ENCODE measurements around the gene PDE11A.

Gene PDE11A

DNA sequence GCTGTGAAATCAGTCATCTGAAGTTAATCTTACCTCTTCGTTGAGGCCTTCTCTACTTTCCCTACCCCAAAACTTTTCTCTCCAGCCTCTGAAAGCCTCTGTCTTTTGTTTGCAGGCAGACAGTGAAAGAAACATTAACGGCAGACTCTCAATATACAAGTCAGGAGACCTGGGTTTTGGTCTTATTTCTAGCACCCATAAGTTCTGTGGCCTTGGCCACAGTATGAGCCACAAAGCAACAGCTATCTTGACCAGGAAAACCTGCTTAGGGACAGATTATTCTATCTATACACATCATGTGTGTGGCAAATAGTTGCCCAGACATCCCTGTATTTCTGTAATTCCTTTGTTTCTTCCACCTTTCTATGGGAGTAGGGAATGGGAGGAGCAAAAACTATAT lies 361.7 kb downstream of the PDE11A start:
- TF ChIP-seq, protein P1, sequence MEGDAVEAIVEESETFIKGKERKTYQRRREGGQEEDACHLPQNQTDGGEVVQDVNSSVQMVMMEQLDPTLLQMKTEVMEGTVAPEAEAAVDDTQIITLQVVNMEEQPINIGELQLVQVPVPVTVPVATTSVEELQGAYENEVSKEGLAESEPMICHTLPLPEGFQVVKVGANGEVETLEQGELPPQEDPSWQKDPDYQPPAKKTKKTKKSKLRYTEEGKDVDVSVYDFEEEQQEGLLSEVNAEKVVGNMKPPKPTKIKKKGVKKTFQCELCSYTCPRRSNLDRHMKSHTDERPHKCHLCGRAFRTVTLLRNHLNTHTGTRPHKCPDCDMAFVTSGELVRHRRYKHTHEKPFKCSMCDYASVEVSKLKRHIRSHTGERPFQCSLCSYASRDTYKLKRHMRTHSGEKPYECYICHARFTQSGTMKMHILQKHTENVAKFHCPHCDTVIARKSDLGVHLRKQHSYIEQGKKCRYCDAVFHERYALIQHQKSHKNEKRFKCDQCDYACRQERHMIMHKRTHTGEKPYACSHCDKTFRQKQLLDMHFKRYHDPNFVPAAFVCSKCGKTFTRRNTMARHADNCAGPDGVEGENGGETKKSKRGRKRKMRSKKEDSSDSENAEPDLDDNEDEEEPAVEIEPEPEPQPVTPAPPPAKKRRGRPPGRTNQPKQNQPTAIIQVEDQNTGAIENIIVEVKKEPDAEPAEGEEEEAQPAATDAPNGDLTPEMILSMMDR (conservative IDR thresholded peaks at IDR 0.05; ENCODE audit: control insufficient read depth, insufficient read depth, low read depth, low read length) = no peak
- no peak for DNase-seq (ENCODE audit: low read depth)
- no peak overlapping the region for H3K4me3 ChIP-seq (ENCODE audit: control insufficient read depth, low read depth, low read length)

DNA sequence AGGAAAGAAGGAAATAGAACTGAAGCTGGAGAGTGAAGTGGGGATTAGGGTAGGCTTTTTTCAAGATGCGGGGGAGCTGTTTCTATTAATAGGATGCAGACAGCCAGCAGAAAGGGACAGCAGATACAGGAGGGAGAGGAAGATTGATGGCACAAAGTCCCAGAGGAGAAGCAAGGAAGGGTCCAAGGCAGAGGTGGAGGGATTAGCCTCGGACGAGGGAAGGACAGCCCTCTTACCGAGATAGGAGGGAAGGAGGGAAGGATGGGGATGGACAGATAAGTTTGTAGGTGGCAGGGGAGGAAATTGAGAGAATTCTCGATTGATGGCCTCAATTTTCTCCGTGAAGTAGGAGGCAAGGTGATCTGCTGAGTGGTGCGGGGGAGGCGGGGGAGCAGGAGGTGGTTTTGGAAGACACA lies 362.6 kb downstream of the PDE11A start:
- H3K4me3 ChIP-seq (ENCODE audit: control insufficient read depth, low read depth, low read length) = no peak overlapping the region
- TF ChIP-seq, protein P1 (conservative IDR thresholded peaks at IDR 0.05; ENCODE audit: control insufficient read depth, insufficient read depth, low read depth, low read length) = no peak
- no peak for DNase-seq (ENCODE audit: low read depth)

DNA sequence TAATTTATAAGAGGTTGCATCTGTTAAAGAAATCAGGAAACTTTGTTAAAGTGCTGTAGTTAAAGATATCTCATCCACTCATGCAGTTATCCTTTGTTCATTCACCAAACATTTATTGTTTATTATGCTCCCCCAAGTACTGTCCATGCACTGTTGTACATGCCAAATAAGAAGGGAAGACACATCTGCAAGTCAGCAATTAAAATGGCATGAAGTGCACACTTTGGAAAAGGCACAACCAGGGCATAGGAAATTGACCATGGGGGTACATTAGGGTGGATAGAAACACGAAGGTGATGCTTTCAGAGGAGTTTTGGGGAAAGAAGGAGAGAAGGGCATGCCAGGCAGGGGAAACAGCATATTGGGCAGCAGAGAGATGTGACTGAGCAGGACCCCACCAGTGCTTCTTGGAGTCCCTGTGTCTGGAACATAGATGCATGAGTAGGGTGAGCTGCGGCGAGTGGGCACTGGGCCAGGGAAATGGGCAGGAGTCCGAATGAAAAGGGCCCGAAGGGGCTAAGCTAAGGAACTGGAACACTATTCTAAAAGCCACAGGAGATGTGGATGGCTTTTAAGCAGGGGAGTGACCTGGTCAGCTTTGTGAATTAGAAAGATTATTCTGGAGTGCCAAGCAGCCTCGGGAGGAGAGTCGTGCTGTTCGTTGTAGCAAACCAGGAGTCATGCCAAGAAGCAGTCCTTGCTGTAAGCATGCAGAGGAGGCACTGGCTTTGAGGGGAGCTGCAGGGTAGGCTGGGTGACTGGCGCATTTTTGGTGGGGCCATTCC lies 363.7 kb downstream of the PDE11A start:
- TF ChIP-seq, protein P1 (conservative IDR thresholded peaks at IDR 0.05; ENCODE audit: control insufficient read depth, insufficient read depth, low read depth, low read length) = no peak
- no peak for DNase-seq (ENCODE audit: low read depth)
- no peak overlapping the region for H3K4me3 ChIP-seq (ENCODE audit: control insufficient read depth, low read depth, low read length)

DNA sequence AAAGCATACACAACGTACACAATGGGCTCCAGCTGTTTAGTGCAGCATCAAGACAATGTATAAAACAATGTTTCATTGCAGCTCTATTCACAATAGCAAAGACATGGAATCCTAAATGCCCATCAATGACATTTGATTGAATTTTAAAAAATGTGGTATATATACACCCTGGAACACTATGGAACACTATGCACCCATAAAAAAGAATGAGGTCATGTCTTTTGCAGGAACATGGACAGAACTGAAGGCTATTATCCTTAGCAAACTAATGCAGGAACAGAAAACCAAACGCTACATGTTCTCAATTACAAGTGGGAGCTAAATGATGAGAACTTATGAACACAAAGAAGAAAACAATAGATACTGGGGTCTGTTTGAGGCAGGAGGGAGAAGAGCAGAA lies 364.5 kb downstream of the PDE11A start:
- H3K4me3 ChIP-seq (ENCODE audit: control insufficient read depth, low read depth, low read length) = no peak overlapping the region
- no peak for DNase-seq (ENCODE audit: low read depth)
- TF ChIP-seq, protein P1 (conservative IDR thresholded peaks at IDR 0.05; ENCODE audit: control insufficient read depth, insufficient read depth, low read depth, low read length) = no peak

DNA sequence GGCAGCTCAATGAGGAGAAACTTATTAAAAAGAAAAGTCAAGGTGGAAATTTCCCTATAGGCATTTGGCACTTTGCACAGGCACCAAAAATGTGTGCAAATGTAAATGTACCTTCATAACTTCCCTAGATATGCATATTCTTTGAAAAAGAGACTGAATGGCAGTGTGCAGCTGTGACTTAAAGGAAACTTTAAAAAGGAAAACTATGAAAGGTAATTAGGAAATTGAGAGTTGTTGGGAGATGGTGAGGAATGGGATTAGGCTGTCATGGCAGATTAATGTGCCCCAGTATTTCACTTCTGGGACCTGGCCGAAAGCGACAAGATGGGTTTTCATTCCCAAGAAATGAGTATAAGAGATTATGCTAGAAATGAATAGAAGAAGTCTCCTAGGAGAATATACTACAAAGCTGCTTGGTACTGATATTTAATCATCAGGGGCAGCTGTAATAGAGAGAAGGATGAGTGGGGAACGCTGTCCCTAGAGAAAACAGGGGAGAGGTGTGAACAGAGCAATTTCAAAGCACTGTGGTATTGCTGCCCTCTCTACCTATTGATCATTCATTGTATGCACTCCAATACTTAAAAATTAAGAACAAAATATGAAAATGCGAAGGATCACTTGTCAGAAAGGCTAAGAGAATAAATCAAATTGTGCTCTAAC lies 366.9 kb downstream of the PDE11A start:
- no peak for DNase-seq (ENCODE audit: low read depth)
- H3K4me3 ChIP-seq (ENCODE audit: control insufficient read depth, low read depth, low read length) = no peak overlapping the region
- TF ChIP-seq, protein P1 (conservative IDR thresholded peaks at IDR 0.05; ENCODE audit: control insufficient read depth, insufficient read depth, low read depth, low read length) = no peak

DNA sequence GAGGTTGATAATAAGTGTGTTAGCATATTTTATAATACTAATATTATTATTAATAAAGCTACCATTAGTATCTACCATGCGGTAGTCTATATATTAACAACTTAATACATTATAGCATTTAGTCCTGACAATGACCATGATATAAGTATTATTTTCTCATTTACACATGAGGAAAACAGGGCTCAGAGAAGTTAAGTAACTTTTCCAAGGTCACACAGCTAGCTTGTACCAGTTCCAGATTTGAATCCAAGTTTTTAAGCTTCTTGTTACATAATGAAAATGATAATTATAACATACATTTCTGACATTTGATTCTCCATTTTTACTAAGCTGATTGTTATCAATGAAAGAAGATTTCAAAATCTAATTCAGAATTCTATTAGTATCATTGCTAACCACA lies 369.4 kb downstream of the PDE11A start:
- TF ChIP-seq, protein P1 (conservative IDR thresholded peaks at IDR 0.05; ENCODE audit: control insufficient read depth, insufficient read depth, low read depth, low read length) = no peak
- no peak overlapping the region for H3K4me3 ChIP-seq (ENCODE audit: control insufficient read depth, low read depth, low read length)
- no peak for DNase-seq (ENCODE audit: low read depth)

All from fibroblast of mammary gland (primary cell).